Mesenchymal stem cell (in vitro differentiated cells and primary cell): ENCODE data around the gene ABT1.

Experiments used
- DNase-seq: peaks from one replicate; pipeline ENCODE4 v3.0.0-alpha.2; 2013
- H2AFZ ChIP-seq: one replicate; pipeline ENCODE4 v1.6.1; 2013; ENCODE audit warnings: low read depth, mild to moderate bottlenecking, control low read depth, inconsistent platforms, low read length, moderate library complexity
- H2AK5ac ChIP-seq: 2 replicates; pipeline ENCODE4 v1.6.1; 2013; ENCODE audit warnings: low read length, moderate library complexity, mild to moderate bottlenecking, inconsistent platforms; ENCODE audit not compliant: severe bottlenecking
- H2BK120ac ChIP-seq: one replicate; pipeline ENCODE4 v1.6.1; 2013; ENCODE audit warnings: low read depth, mild to moderate bottlenecking, inconsistent platforms, low read length, moderate library complexity
- H2BK12ac ChIP-seq, 2 experiments: one replicate each; pipeline ENCODE4 v1.6.1; 2013; ENCODE audit warnings: inconsistent platforms in 2 of 2, low read length in 2 of 2, mild to moderate bottlenecking in 2 of 2, moderate library complexity in 2 of 2, control low read depth in 1 of 2
- H2BK15ac ChIP-seq: one replicate; pipeline ENCODE4 v1.6.1; 2013; ENCODE audit warnings: mild to moderate bottlenecking, low read depth, inconsistent platforms; ENCODE audit not compliant: poor library complexity, severe bottlenecking
- H2BK5ac ChIP-seq: 2 replicates; pipeline ENCODE4 v1.6.1; 2013; ENCODE audit warnings: low read depth, mild to moderate bottlenecking, low read length, control low read depth, inconsistent platforms; ENCODE audit not compliant: poor library complexity, severe bottlenecking
- H3K14ac ChIP-seq, 2 experiments: one replicate each; pipeline ENCODE4 v1.6.1; 2013; ENCODE audit warnings: inconsistent platforms in 2 of 2, low read length in 2 of 2, control low read depth in 1 of 2, mild to moderate bottlenecking in 1 of 2, moderate library complexity in 1 of 2
- H3K18ac ChIP-seq, 2 experiments: one replicate each; pipeline ENCODE4 v1.6.1; 2013; ENCODE audit warnings: inconsistent platforms in 2 of 2, low read length in 2 of 2, control low read depth in 1 of 2, low read depth in 1 of 2, mild to moderate bottlenecking in 1 of 2
- H3K23ac ChIP-seq, 2 experiments: one replicate each; pipeline ENCODE4 v1.6.1; 2013; ENCODE audit warnings: inconsistent platforms in 2 of 2, low read length in 2 of 2, mild to moderate bottlenecking in 2 of 2, moderate library complexity in 2 of 2, control low read depth in 1 of 2
- H3K27ac ChIP-seq: 2 replicates; pipeline ENCODE4 v1.5.1; 2013; ENCODE audit warnings: mild to moderate bottlenecking, moderate library complexity, low read length, control low read depth, inconsistent platforms; ENCODE audit not compliant: poor library complexity, severe bottlenecking
- H3K27me3 ChIP-seq, 2 experiments: 2 replicates each; pipeline versions ENCODE4 v1.6.1 to v1.7.0; 2013; ENCODE audit warnings: low read length in 2 of 2, mild to moderate bottlenecking in 2 of 2, moderate library complexity in 2 of 2, control low read depth in 1 of 2, inconsistent platforms in 1 of 2; ENCODE audit not compliant: control insufficient read depth in 1 of 2, insufficient read depth in 1 of 2
- H3K36me3 ChIP-seq, 2 experiments: 2 replicates each; pipeline versions ENCODE4 v1.6.1 to v1.7.0; 2013; ENCODE audit warnings: low read length in 2 of 2, control low read depth in 1 of 2, inconsistent platforms in 1 of 2, low read depth in 1 of 2, mild to moderate bottlenecking in 1 of 2; ENCODE audit not compliant: insufficient read depth in 2 of 2, control insufficient read depth in 1 of 2
- H3K4ac ChIP-seq, 2 experiments: one replicate each; pipeline ENCODE4 v1.6.1; 2013; ENCODE audit warnings: inconsistent platforms in 2 of 2, low read length in 2 of 2, mild to moderate bottlenecking in 2 of 2, moderate library complexity in 2 of 2, control low read depth in 1 of 2, low read depth in 1 of 2
- H3K4me1 ChIP-seq: 2 replicates; pipeline ENCODE4 v1.6.1; 2013; ENCODE audit warnings: low read depth, low read length, control low read depth; ENCODE audit not compliant: control insufficient read depth, insufficient read depth
- H3K4me2 ChIP-seq: 2 replicates; pipeline ENCODE4 v1.6.1; 2013; ENCODE audit warnings: low read length, mild to moderate bottlenecking, inconsistent platforms; ENCODE audit not compliant: poor library complexity, severe bottlenecking
- H3K4me3 ChIP-seq, 2 experiments: 2 replicates each; pipeline versions ENCODE4 v1.5.1 to v1.7.0; 2013; ENCODE audit warnings: low read length in 2 of 2, mild to moderate bottlenecking in 2 of 2, control low read depth in 1 of 2, low read depth in 1 of 2; ENCODE audit not compliant: insufficient read depth in 1 of 2
- H3K79me1 ChIP-seq: replicated peaks from 2 replicates; pipeline ENCODE4 v1.6.1; 2013; ENCODE audit warnings: mild to moderate bottlenecking, control low read depth, low read length, inconsistent platforms; ENCODE audit not compliant: poor library complexity, severe bottlenecking
- H3K9ac ChIP-seq: 2 replicates; pipeline ENCODE4 v1.7.0; 2013; ENCODE audit warnings: mild to moderate bottlenecking, low read length, moderate library complexity
- H3K9me3 ChIP-seq: 2 replicates; pipeline ENCODE4 v1.7.0; 2013; ENCODE audit warnings: mild to moderate bottlenecking, low read length; ENCODE audit not compliant: control insufficient read depth
- H4K8ac ChIP-seq: one replicate; pipeline ENCODE4 v1.6.1; 2013; ENCODE audit warnings: inconsistent platforms, mild to moderate bottlenecking, low read length, moderate library complexity
- H4K91ac ChIP-seq: one replicate; pipeline ENCODE4 v1.6.1; 2013; ENCODE audit warnings: mild to moderate bottlenecking, low read length, inconsistent platforms
- WGBS: methylation state at CpG from one replicate; pipeline ENCODE4 v1.1.7; 2013; ENCODE audit warnings: mixed read lengths; 5-methylcytosine and 5-hydroxymethylcytosine counted together

The ABT1 gene

DNA sequence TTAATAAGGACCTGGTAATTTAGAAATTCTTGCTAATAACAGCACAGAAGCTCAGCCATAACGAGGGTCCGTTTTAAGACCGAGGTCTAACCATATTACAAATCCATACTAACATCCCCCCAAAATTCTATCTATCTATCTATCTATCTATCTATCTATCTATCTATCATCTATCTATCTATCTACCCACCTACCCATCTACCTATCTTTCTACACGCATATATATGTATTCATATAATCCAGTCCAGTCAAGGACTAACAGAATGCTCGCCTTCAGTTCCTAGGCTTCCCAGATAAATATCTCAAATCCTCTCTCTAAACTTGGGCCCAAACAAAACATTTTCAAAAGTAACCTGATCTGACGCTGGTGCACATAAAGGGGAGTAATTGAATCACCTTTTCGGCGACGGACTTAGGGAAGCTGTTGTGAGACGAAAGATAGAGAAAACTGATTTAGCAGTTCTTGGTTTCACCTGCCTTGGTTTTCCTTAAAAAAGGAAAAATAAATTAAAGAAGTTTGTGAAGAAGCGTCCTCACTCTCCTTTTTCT is 44.0 kb upstream of the ABT1 start:
- Histone ChIP-seq H3K36me3 (no peaks in the 10 kb centered on the region), H3K4me3 (peak overlapping the region in 1 of 2 experiments; percentile 76), H2BK120ac (no peak overlapping the region), H3K14ac (no peak overlapping the region), H2AFZ (no peak overlapping the region), H3K27ac (no peak overlapping the region), H3K79me1 (no peaks in the 10 kb centered on the region), H2BK12ac (no peak overlapping the region), H3K4me1 (peaks cover 2% of the 10 kb centered on the region), H3K18ac (no peak overlapping the region), H3K9ac (peak overlapping the region; percentile 82), H4K91ac (no peak overlapping the region), H4K8ac (no peak overlapping the region), H3K27me3 (no peaks in the 10 kb centered on the region), H3K4ac (no peak overlapping the region), H3K9me3 (no peaks in the 10 kb centered on the region), H2AK5ac (no peak overlapping the region), H2BK5ac (no peak overlapping the region), H3K23ac (no peak overlapping the region), H3K4me2 (peak overlapping the region; percentile 75), H2BK15ac (no peak overlapping the region)
- 51% methylated on average over 11 of the region's 11 CpGs for WGBS
- no peak for DNase-seq

DNA sequence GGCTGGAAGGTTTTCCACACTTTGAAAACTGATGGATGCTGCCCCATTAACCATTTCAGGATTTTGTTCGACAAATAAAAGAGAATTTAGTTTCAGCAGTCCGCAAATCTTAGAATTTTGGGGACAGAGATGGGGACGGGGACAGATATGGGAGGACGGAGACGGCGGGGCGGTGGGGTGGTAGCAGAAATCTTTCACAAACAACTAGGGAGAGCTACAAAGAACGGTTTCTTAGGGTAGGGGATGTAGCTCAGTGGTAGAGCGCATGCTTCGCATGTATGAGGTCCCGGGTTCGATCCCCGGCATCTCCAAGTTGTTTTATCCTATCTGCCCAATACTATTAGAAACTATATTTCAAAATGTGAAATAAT is 43.5 kb upstream of the ABT1 start:
- H3K9me3 ChIP-seq = no peaks in the 10 kb centered on the region
- peaks cover 2% of the 10 kb centered on the region for H3K4me1 ChIP-seq
- no peaks in the 10 kb centered on the region for H3K79me1 ChIP-seq
- no peak overlapping the region for H3K27ac ChIP-seq
- H2BK12ac ChIP-seq = no peak overlapping the region
- H3K9ac ChIP-seq = peak overlapping the region; percentile 82
- DNase-seq = peak; percentile 81
- no peak overlapping the region for H3K4ac ChIP-seq
- H3K14ac ChIP-seq = no peak overlapping the region
- no peak overlapping the region for H4K8ac ChIP-seq
- no peaks in the 10 kb centered on the region for H3K27me3 ChIP-seq
- H2BK5ac ChIP-seq = no peak overlapping the region
- H3K4me2 ChIP-seq = peak overlapping the region; percentile 81
- no peaks in the 10 kb centered on the region for H3K36me3 ChIP-seq
- no peak overlapping the region for H2BK15ac ChIP-seq
- no peak overlapping the region for H2BK120ac ChIP-seq
- peak overlapping the region; percentile 33 to 76 for H3K4me3 ChIP-seq
- no peak overlapping the region for H2AFZ ChIP-seq
- no peak overlapping the region for H3K18ac ChIP-seq
- no peak overlapping the region for H3K23ac ChIP-seq
- no peak overlapping the region for H4K91ac ChIP-seq
- under 1% methylated on average over 7 of the region's 13 CpGs for WGBS
- H2AK5ac ChIP-seq = no peak overlapping the region

DNA sequence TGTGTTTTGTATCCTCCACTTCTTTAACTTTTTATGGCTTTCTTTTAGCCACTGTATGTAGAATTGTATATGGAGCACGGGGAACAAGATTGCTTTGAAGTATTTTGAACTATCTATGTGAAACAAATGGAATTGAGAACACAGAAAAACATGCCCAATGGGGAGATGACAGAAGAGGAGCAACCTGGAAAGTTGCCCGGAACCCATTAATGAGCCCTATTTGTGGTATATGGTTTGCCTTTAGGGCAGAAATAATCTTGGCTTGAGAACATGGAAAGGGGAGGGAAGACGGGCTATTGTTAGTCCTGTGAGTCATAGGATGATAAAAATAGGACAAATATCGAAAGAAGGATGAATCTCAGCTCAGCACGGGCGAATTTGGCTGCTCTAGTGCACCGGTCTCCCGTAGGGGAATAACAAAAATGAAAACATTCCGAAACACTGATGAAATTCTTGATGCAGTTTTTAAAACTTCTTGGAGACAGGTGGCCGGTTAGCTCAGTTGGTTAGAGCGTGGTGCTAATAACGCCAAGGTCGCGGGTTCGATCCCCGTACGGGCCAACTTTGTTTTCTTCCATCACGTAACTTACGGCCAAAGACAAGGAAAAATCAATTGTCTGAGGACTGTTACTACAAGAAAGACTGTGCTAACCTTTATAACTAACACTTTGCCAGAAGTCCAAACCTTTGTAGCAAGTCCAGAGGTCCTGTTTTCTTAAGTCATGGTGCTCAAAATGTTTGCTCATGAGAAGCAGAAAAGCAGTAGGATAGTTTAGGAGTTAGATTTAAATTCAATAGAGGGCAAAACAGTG is 42.9 kb upstream of the ABT1 start:
- Histone ChIP-seq H3K4me3 (peak overlapping the region in 1 of 2 experiments; percentile 76), H3K14ac (no peak overlapping the region), H3K79me1 (no peaks in the 10 kb centered on the region), H2AFZ (no peak overlapping the region), H3K9ac (peak overlapping the region; percentile 83), H4K8ac (no peak overlapping the region), H3K18ac (no peak overlapping the region), H4K91ac (no peak overlapping the region), H3K23ac (no peak overlapping the region), H3K4me1 (peaks cover 2% of the 10 kb centered on the region), H3K4ac (no peak overlapping the region), H2BK12ac (no peak overlapping the region), H3K9me3 (no peaks in the 10 kb centered on the region), H2BK120ac (no peak overlapping the region), H3K27me3 (no peaks in the 10 kb centered on the region), H3K27ac (peak overlapping the region; percentile 80), H2BK15ac (no peak overlapping the region), H3K36me3 (no peaks in the 10 kb centered on the region), H3K4me2 (peak overlapping the region; percentile 81), H2AK5ac (peak overlapping the region; percentile 27), H2BK5ac (no peak overlapping the region)
- peak; percentile 96 for DNase-seq
- WGBS = 0% methylated on average over 19 of the region's 19 CpGs

DNA sequence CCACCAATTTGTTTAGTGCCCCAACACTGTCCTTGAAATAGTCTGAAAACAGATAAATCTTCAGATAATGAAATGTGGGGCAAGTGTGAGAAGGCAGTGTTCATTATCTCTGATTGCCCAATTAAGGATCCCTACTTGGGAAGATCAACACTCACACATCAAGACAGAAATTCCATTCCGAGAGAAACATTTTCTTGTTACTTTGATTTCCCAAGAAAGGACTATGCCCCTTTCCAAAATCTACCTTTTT is 42.4 kb upstream of the ABT1 start:
- H3K9ac ChIP-seq = peak overlapping the region; percentile 83
- H2AK5ac ChIP-seq = no peak overlapping the region
- H3K79me1 ChIP-seq = no peaks in the 10 kb centered on the region
- 0% methylated on average over 1 of the region's 1 CpG for WGBS
- no peak overlapping the region for H4K91ac ChIP-seq
- H3K4me1 ChIP-seq = peaks cover 2% of the 10 kb centered on the region
- peak overlapping the region in 1 of 2 experiments; percentile 76 for H3K4me3 ChIP-seq
- no peak for DNase-seq
- H3K36me3 ChIP-seq = no peaks in the 10 kb centered on the region
- H3K9me3 ChIP-seq = no peaks in the 10 kb centered on the region
- H4K8ac ChIP-seq = no peak overlapping the region
- no peak overlapping the region for H3K23ac ChIP-seq
- H3K4ac ChIP-seq = no peak overlapping the region
- peak overlapping the region; percentile 80 for H3K27ac ChIP-seq
- peak overlapping the region; percentile 72 for H3K4me2 ChIP-seq
- H2BK12ac ChIP-seq = no peak overlapping the region
- H3K27me3 ChIP-seq = no peaks in the 10 kb centered on the region
- no peak overlapping the region for H2BK120ac ChIP-seq
- H3K18ac ChIP-seq = no peak overlapping the region
- H2AFZ ChIP-seq = no peak overlapping the region
- no peak overlapping the region for H2BK5ac ChIP-seq
- no peak overlapping the region for H3K14ac ChIP-seq
- H2BK15ac ChIP-seq = no peak overlapping the region
